Progenitor cell of endocrine pancreas (in vitro differentiated cells): ENCODE results near the gene UBE2I. TPM values are rescaled to one million over a fixed set of nuclear protein-coding genes. Genes with fewer than 3 reads are reported as not detected.
A peak's percentile ranks its signal among the peaks of the same experiment; 100 is the strongest.

ENCODE experiments used
- DNase-seq: peaks from one replicate; pipeline ENCODE4 v3.0.0; 2021; ENCODE audit warnings: low spot score; ENCODE audit not compliant: unreplicated experiment
- H3K27ac Mint-ChIP-seq: 2 replicates; pipeline ENCODE4 v1.8.0; 2021; ENCODE audit warnings: mild to moderate bottlenecking, moderate library complexity, mixed read lengths
- H3K27me3 Mint-ChIP-seq: 2 replicates; pipeline ENCODE4 v1.8.0; 2021; ENCODE audit warnings: mixed read lengths
- H3K36me3 Mint-ChIP-seq: 2 replicates; pipeline ENCODE4 v1.8.0; 2022; ENCODE audit warnings: mixed read lengths; ENCODE audit not compliant: insufficient read depth
- H3K4me1 Mint-ChIP-seq: 2 replicates; pipeline ENCODE4 v1.8.0; 2021; ENCODE audit warnings: low read depth, mixed read lengths
- H3K4me3 Mint-ChIP-seq: 2 replicates; pipeline ENCODE4 v1.8.0; 2021; ENCODE audit warnings: low read depth, mild to moderate bottlenecking, moderate library complexity, mixed read lengths
- H3K9me3 Mint-ChIP-seq: 2 replicates; pipeline ENCODE4 v1.8.0; 2021; ENCODE audit warnings: low read depth, mixed read lengths
- total RNA-seq: library from RNA; stranded (reverse); gene quantifications from 2 replicates; pipeline ENCODE4 v1.2.1, GENCODE V29; 2021
- TF ChIP-seq, protein P1 (sequence below): fragments of 200-600 bp; sonication (generic); IDR thresholded peaks from one replicate; pipeline ENCODE4 v1.5.0; 2021; ENCODE audit warnings: antibody characterized with exemption, mild to moderate bottlenecking; ENCODE audit not compliant: unreplicated experiment

Gene UBE2I
- total RNA-seq, 1 donor from 2014 or later: 211 TPM

DNA sequence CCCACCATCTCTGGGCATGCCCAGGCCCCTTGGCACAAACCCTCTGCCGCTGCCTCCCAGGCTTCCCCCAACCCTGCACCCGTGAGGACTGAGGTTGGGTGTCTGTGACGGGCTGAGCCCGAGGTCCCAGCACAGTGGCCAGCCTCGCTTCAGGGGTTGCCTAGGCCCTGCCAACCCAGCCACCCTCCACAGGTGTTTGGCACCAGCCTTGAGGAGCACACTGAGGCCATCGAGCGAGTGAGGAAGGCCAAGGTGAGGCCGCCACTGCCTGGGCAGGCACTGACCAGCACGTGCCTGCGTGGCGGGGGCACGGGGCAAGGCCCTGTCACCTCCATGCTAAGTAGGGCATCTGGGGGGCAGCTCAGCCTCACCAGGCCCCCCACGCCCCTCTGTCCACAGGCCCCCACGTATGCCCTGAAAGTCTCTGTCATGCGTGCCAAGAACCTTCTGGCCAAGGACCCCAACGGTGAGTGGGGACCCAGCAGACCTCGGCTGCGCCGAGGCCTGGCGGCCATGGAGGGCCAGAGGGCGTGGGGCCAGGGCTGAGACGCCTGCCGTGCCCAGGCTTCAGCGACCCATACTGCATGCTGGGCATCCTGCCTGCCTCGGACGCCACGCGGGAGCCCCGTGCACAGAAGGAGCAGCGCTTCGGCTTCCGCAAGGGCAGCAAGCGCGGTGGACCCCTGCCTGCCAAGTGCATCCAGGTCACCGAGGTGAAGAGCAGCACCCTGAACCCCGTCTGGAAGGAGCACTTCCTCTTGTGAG lies 31.5 kb downstream of the UBE2I start:
- TF ChIP-seq, protein P1, sequence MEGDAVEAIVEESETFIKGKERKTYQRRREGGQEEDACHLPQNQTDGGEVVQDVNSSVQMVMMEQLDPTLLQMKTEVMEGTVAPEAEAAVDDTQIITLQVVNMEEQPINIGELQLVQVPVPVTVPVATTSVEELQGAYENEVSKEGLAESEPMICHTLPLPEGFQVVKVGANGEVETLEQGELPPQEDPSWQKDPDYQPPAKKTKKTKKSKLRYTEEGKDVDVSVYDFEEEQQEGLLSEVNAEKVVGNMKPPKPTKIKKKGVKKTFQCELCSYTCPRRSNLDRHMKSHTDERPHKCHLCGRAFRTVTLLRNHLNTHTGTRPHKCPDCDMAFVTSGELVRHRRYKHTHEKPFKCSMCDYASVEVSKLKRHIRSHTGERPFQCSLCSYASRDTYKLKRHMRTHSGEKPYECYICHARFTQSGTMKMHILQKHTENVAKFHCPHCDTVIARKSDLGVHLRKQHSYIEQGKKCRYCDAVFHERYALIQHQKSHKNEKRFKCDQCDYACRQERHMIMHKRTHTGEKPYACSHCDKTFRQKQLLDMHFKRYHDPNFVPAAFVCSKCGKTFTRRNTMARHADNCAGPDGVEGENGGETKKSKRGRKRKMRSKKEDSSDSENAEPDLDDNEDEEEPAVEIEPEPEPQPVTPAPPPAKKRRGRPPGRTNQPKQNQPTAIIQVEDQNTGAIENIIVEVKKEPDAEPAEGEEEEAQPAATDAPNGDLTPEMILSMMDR: no peak
- H3K27me3 Mint-ChIP-seq: peaks cover 9% of the 10 kb centered on the region
- no peak for DNase-seq
- no peaks in the 10 kb centered on the region for H3K9me3 Mint-ChIP-seq
- no peak overlapping the region for H3K4me3 Mint-ChIP-seq
- H3K27ac Mint-ChIP-seq: no peak overlapping the region
- H3K36me3 Mint-ChIP-seq: no peaks in the 10 kb centered on the region
- peaks cover 6% of the 10 kb centered on the region for H3K4me1 Mint-ChIP-seq

DNA sequence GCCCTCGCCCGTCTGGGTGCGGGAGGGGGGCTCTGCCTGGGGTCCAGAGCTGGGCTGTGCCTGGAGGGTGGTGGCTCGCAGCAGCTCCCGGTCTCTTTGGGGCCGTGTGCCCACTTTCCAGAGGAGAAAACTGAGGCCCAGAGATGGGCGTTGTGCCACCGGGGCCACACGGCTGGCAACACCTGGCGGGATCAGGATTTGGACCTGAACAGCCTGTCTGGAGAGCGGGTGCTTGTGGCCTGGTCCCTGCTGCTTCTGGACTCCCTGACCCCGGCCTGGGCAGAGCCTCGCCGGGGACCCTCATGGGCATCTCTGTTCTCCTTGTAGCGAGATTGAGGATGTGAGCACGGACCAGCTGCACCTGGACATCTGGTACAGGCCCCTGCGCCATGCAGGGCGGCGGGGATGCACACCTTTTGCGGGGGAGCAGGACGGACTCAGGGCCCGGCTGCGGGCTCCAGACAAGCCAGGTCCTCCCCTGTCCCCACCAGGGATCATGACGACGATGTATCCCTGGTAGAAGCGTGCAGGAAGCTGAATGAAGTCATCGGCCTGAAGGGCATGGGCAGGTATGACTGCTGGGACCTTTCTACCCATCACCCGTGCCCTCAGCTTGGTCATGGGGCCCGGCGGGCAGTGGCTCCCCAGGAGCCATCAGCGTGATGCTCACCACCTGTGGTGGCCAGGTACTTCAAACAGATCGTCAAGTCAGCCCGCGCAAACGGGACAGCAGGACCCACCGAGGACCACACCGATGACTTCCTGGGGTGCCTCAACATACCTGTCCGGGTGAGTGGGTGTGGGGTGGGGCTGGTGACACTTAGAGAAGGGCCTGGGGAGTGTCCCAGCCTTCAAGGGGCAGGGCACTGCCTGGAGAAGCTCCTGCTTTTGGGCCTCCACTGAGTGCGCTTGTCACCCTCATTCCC lies 32.3 kb downstream of the UBE2I start:
- Mint-ChIP-seq H3K36me3 (no peaks in the 10 kb centered on the region), H3K27me3 (peaks cover under 1% of the 10 kb centered on the region), H3K4me1 (peaks cover 6% of the 10 kb centered on the region), H3K4me3 (no peak overlapping the region), H3K27ac (no peak overlapping the region), H3K9me3 (no peaks in the 10 kb centered on the region)
- DNase-seq: no peak
- TF ChIP-seq, protein P1: no peak

DNA sequence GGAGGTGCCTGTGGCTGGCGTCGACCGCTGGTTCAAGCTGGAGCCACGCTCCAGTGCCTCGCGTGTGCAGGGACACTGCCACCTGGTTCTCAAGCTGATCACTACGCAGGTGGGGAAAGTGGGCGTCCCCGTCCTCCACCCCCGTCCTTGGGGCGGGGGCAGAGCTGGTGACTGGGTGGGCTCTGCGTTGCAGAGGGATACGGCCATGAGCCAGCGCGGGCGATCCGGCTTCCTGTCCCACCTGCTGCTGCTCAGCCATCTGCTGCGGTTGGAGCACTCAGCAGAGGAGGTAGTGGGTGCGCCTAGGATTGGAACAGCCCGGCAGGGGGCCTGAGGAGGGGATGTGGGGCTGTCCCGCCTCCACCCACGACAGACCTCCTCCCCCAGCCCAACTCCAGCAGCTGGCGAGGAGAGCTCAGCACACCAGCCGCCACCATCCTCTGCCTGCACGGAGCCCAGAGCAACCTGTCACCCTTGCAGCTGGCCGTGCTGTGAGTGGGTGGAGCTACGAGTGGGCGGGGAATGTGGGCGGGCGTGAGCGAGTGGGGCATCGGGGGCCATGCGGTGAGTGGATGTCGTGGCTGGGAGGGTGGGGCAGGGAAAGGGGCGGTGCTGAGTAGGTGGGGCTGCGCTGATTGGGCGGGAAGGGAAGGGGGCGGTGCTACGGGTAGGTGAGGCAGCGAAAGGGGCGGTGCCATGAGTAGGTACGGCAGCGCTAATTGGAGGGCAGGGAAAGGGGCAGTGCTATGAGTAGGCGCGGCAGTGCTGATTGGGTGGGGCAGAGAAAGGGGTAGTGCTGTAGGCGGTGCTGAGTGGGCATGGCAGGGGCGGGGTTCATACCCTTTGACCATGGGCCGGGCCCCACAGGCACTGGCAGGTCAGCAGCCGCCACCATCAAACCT lies 33.3 kb downstream of the UBE2I start:
- H3K4me1 Mint-ChIP-seq: peaks cover 6% of the 10 kb centered on the region
- TF ChIP-seq, protein P1: no peak
- no peaks in the 10 kb centered on the region for H3K36me3 Mint-ChIP-seq
- peak overlapping the region; percentile 70 for H3K4me3 Mint-ChIP-seq
- no peaks in the 10 kb centered on the region for H3K27me3 Mint-ChIP-seq
- DNase-seq: peak; percentile 95
- peak overlapping the region; percentile 67 for H3K27ac Mint-ChIP-seq
- H3K9me3 Mint-ChIP-seq: no peaks in the 10 kb centered on the region

DNA sequence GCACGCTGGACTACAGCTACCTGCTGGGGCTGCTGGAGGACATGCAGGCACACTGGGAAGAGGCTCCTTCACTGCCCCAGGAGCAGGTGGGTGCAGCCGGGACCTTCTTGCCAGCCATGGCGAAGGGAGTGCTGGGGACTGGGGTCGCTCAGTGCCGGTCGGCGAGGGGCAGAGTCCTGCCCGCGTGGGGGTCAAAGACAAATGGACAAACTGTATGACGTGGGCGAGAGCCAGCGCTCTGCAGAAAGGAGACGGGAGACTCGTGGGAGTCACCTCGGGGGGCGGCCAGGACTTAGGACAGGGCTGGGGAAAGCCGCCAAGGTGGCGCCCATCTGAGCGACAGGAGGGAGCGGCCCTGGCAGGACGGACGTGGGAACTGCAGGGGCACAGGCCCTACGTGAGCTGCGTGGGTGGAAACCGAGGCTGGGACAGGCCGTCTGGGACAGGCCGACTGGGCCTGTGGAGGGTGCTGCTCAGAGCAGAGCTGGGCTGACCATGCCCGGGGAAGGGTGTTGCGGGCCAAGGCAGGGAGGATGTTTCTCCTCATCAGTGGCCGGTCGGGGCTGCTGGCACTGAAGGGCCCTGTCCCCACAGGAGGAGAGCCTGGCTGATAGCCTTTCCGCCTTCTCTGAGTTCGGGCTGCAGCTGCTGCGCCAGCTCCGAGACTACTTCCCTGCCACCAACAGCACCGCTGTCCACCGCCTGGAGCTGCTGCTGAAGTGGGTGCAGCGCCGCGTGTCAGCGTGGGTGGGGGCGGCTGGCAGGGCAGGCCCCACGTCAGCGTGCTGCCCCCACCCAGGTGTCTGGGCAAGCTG lies 34.2 kb downstream of the UBE2I start:
- H3K27me3 Mint-ChIP-seq: no peaks in the 10 kb centered on the region
- DNase-seq: no peak
- H3K27ac Mint-ChIP-seq: peak overlapping the region; percentile 67
- H3K9me3 Mint-ChIP-seq: no peaks in the 10 kb centered on the region
- TF ChIP-seq, protein P1: no peak
- peak overlapping the region; percentile 70 for H3K4me3 Mint-ChIP-seq
- H3K4me1 Mint-ChIP-seq: peaks cover 6% of the 10 kb centered on the region
- H3K36me3 Mint-ChIP-seq: no peaks in the 10 kb centered on the region
